Astrocyte of the cerebellum (primary cell): ENCODE data around the gene KLHL12.
"Not testable (repeated sequence)": the region's sequence is repeated elsewhere in the genome, so short reads cannot be mapped to it uniquely, and the experiment has no call there.

Source experiments
- DNase-seq: peaks from one replicate; pipeline ENCODE4 v3.0.0-alpha.2; 2011; ENCODE audit warnings: low read depth
- H3K4me3 ChIP-seq: 2 replicates; pipeline ENCODE4 v1.5.1; 2011; ENCODE audit warnings: mild to moderate bottlenecking, low read depth, low read length, moderate library complexity
- CTCF ChIP-seq: IDR thresholded peaks from 2 replicates; pipeline ENCODE4 v1.5.1; 2012; ENCODE audit warnings: low read length, low read depth, moderate library complexity, mild to moderate bottlenecking; ENCODE audit errors: missing control alignments
- in situ Hi-C: cut with HindIII; loops from 2 replicates; pipeline ENCODE4 v1.10.0; 2017; ENCODE audit warnings: low sequenced_read_pairs

Gene KLHL12

GRCh38 chr1:202938287-202938925 is 11.4 kb upstream of the KLHL12 start:
- TF ChIP-seq CTCF: no peak
- no peak for DNase-seq
- no peak overlapping the region for H3K4me3 ChIP-seq
- in situ Hi-C loops: no loop called here

- in situ Hi-C loops, DNase-seq, H3K4me3 ChIP-seq: not testable (repeated sequence)
These were observed 9.4 kb upstream of the KLHL12 start for GRCh38 chr1:202936409-202936808.

GRCh38 chr1:202935844-202936243 is 8.8 kb upstream of the KLHL12 start:
- in situ Hi-C loops: no loop called here
- no peak for DNase-seq

GRCh38 chr1:202934755-202935154 is 7.7 kb upstream of the KLHL12 start:
- in situ Hi-C loops: no loop called here
- no peak for TF ChIP-seq CTCF
- DNase-seq: no peak
- no peak overlapping the region for H3K4me3 ChIP-seq

More at GRCh38 chr1:202935844-202936243, 8.8 kb upstream of the KLHL12 start:
- TF ChIP-seq CTCF: no peak
- no peak overlapping the region for H3K4me3 ChIP-seq

- no peak for TF ChIP-seq CTCF
- in situ Hi-C loops: no loop called here
- no peak overlapping the region for H3K4me3 ChIP-seq
- no peak for DNase-seq
These were observed 5.4 kb upstream of the KLHL12 start for GRCh38 chr1:202932476-202932875.

GRCh38 chr1:202923533-202923932 is 3.5 kb downstream of the KLHL12 start:
- no peak for DNase-seq
- in situ Hi-C loops: no loop called here
- TF ChIP-seq CTCF: no peak
- H3K4me3 ChIP-seq: no peak overlapping the region

- no peak for TF ChIP-seq CTCF
- in situ Hi-C loops: no loop called here
- no peak overlapping the region for H3K4me3 ChIP-seq
- DNase-seq: no peak
These were observed 7.4 kb downstream of the KLHL12 start for GRCh38 chr1:202919615-202920014.
